NCI-H446 (cell line): ENCODE results near the gene DUSP3.

Experiments used
- DNase-seq, 2 experiments: peaks; one replicate each; lab custom pipeline; 2025; lab: John Stamatoyannopoulos, UW

The DUSP3 gene

DNA sequence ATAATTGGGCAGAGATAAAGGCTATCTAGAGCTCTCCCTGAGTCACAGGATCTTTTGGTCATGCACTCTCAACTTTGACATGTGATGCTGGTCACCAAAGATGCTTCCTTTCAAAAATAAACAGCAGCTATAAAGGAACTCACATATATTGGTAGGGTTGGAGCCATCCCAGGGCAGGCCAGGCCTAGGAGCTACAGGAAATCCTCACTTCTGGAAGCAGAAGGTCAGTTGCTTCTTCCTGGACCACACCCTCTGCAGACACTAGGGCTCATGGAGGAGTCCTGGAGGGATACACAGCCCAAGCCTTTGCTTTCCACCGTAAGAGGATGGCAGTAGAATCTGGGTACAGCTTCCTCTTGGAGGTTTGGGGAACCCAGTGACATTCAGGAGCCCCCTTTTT, 44.8 kb downstream of the DUSP3 start:
- no peak for DNase-seq

DNA sequence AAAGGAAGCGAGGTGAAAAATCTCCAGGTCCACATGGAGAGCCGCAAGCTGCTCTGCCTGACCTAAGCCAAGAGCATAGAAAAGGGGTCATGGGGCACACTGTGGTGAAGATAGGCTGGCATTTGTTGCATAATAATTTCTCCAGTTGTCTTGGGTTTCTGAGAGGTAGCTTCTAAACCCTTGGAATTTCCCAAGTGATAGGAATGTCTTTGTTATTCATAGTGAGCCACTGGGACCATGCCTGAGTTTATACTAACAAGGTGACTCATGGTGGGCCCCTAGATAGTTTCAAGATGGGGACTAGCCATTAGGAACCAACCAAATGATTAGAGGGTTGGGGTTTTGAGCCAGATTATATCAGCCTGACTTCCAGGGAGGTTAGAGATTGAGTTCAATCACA, 45.8 kb downstream of the DUSP3 start:
- DNase-seq = no peak

- no peak for DNase-seq
Observed at GRCh38 chr17:43728081-43728480, 50.7 kb downstream of the DUSP3 start.

DNA sequence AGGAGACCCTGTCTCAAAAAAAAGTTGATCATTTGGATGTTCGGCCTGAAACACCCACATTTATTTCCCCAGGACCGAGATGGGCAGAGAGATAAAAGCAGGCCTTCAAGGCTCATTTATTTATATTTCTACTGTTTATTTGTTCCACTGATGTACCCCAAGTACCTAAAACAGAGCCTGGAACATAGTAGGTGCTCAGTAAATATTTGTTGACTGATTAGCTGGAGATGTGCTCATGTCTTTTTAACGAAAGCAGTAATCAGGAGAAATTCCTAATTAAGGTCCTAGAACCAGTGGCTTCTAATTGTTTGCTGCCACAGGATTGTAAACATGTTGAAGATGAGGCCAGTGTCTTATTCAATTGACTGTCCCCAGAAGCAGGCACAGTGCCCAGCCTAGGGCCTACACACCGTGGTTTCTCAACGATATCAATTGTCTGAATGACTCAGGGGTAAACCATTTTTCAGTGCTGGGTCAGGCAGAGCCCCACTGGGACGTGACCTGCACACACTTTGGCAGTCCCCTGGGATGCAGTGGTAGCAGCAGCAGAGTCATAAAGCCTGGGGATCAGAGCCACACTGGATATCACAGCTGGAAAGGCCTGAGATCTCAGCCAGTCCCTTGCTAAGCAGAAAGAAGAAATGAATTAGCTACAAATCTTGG, 54.9 kb downstream of the DUSP3 start:
- no peak for DNase-seq

- DNase-seq = no peak
Observed at GRCh38 chr17:43722870-43723665, 55.7 kb downstream of the DUSP3 start.

GRCh38 chr17:43722269-43722619, 56.5 kb downstream of the DUSP3 start:
- DNase-seq = no peak

- no peak for DNase-seq
Observed at GRCh38 chr17:43721537-43722268, 57.1 kb downstream of the DUSP3 start.

- no peak for DNase-seq
Observed at GRCh38 chr17:43720311-43721060, 58.3 kb downstream of the DUSP3 start.

GRCh38 chr17:43719578-43719977, 59.2 kb downstream of the DUSP3 start:
- no peak for DNase-seq

- no peak for DNase-seq
Observed at GRCh38 chr17:43718544-43718943, 60.2 kb downstream of the DUSP3 start.

GRCh38 chr17:43717913-43718312, 60.9 kb downstream of the DUSP3 start:
- no peak for DNase-seq
